ELR (cell line): Measurements from ENCODE around the gene GOLGA6C.
"Not testable (repeated sequence)": the region's sequence is repeated elsewhere in the genome, so short reads cannot be mapped to it uniquely, and the experiment has no call there.

Experiments used
- DNase-seq: peaks from one replicate; pipeline ENCODE4 v3.0.0-alpha.2; 2015; ENCODE audit warnings: low read depth

GOLGA6C gene

GRCh38 chr15:75252285-75252684 lies 5.8 kb upstream of the GOLGA6C start:
- DNase-seq, result peak; percentile 14

- DNase-seq, result not testable (repeated sequence)
Observed at GRCh38 chr15:75258620-75259343, 648 bp downstream of the GOLGA6C start.

- not testable (repeated sequence) for DNase-seq
Observed at GRCh38 chr15:75259873-75260272, 1.7 kb downstream of the GOLGA6C start.

- DNase-seq, result not testable (repeated sequence)
Observed at GRCh38 chr15:75273751-75274359, 15.7 kb downstream of the GOLGA6C start.

GRCh38 chr15:75274509-75275107 lies 16.5 kb downstream of the GOLGA6C start:
- DNase-seq, result peak; percentile 43

GRCh38 chr15:75275617-75276016 lies 17.5 kb downstream of the GOLGA6C start:
- DNase-seq, result not testable (repeated sequence)

- DNase-seq, result not testable (repeated sequence)
Observed at GRCh38 chr15:75278497-75278896, 20.4 kb downstream of the GOLGA6C start.

GRCh38 chr15:75282572-75282971 lies 24.4 kb downstream of the GOLGA6C start, which contains the start of gene GOLGA6D:
TSS of gene GOLGA6D (plus strand) at chr15:75282835. CDS start at chr15:75282876, 41 bp downstream.
- not testable (repeated sequence) for DNase-seq

GRCh38 chr15:75284152-75284551 lies 26.0 kb downstream of the GOLGA6C start:
- DNase-seq, result not testable (repeated sequence)

GRCh38 chr15:75293660-75294059 lies 35.5 kb downstream of the GOLGA6C start:
- not testable (repeated sequence) for DNase-seq

GRCh38 chr15:75298541-75299310 lies 40.6 kb downstream of the GOLGA6C start:
- DNase-seq, result not testable (repeated sequence)

- DNase-seq, result not testable (repeated sequence)
Observed at GRCh38 chr15:75299311-75299688, 41.2 kb downstream of the GOLGA6C start.

- DNase-seq, result not testable (repeated sequence)
Observed at GRCh38 chr15:75300026-75300425, 41.9 kb downstream of the GOLGA6C start.

GRCh38 chr15:75302318-75302717 lies 44.2 kb downstream of the GOLGA6C start:
- no peak for DNase-seq

- DNase-seq, result not testable (repeated sequence)
Observed at GRCh38 chr15:75302753-75303152, 44.6 kb downstream of the GOLGA6C start.

- DNase-seq, result no peak
Observed at GRCh38 chr15:75306188-75306587, 48.1 kb downstream of the GOLGA6C start.

GRCh38 chr15:75307778-75308390 lies 49.8 kb downstream of the GOLGA6C start:
- DNase-seq, result peak; percentile 55

GRCh38 chr15:75309711-75310110 lies 51.6 kb downstream of the GOLGA6C start:
- DNase-seq, result no peak

GRCh38 chr15:75312548-75312947 lies 54.4 kb downstream of the GOLGA6C start:
- peak; percentile 42 for DNase-seq

GRCh38 chr15:75313116-75313845 lies 55.1 kb downstream of the GOLGA6C start:
- DNase-seq, result no peak
